Esophagus muscularis mucosa (tissue), 4 donors: ENCODE results near the gene MET. TPM values are rescaled to one million over a fixed set of nuclear protein-coding genes. Genes with fewer than 3 reads are reported as not detected.
"Not testable (repeated sequence)": the region's sequence is repeated elsewhere in the genome, so short reads cannot be mapped to it uniquely, and the experiment has no call there.

Source experiments
- DNase-seq: peaks from one replicate; pipeline ENCODE4 v3.0.0-alpha.2; 2017; ENCODE audit errors: extremely low spot score
- H3K27ac ChIP-seq, 4 donors: fragments of 200-600 bp; sonication (generic); replicated peaks in 1 of 4; 1 replicate in 3 of 4; 2 replicates in 1 of 4; pipeline ENCODE4 v1.5.1; 2016 to 2019; ENCODE audit warnings: mild to moderate bottlenecking in 1 of 4
- H3K27me3 ChIP-seq, 4 donors: fragments of 200-600 bp; sonication (generic); one replicate each; pipeline versions ENCODE4 v1.5.1 to v1.6.0; 2016 to 2019
- H3K36me3 ChIP-seq, 4 donors: fragments of 200-600 bp; sonication (generic); one replicate each; pipeline ENCODE4 v1.5.1; 2016 to 2019
- H3K4me1 ChIP-seq, 4 donors: fragments of 200-600 bp; sonication (generic); one replicate each; pipeline ENCODE4 v1.5.1; 2016 to 2019
- H3K4me3 ChIP-seq, 4 donors: fragments of 200-600 bp; sonication (generic); 1 replicate in 2 of 4; 2 replicates in 2 of 4; pipeline ENCODE4 v1.5.1; 2016 to 2019; ENCODE audit warnings: mild to moderate bottlenecking in 4 of 4, moderate library complexity in 1 of 4
- H3K9me3 ChIP-seq, 4 donors: fragments of 200-600 bp; sonication (generic); 1 replicate in 3 of 4; 2 replicates in 1 of 4; pipeline ENCODE4 v1.5.1; 2016 to 2019
- EP300 ChIP-seq: sonication (generic); formaldehyde crosslinking; IDR thresholded peaks from one replicate; pipeline ENCODE4 v1.6.1; 2017; ENCODE audit warnings: antibody characterized with exemption
- POLR2A ChIP-seq: fragments of 450-650 bp; IDR thresholded peaks from one replicate; pipeline ENCODE4 v1.6.1; 2017; ENCODE audit warnings: antibody characterized with exemption, moderate library complexity, mild to moderate bottlenecking, low read depth
- POLR2AphosphoS5 ChIP-seq, 2 donors: sonication (generic); formaldehyde crosslinking; IDR thresholded peaks; one replicate each; pipeline ENCODE4 v1.6.1; 2017; ENCODE audit warnings: antibody characterized with exemption in 2 of 2
- WGBS: methylation state at CpG from one replicate; pipeline ENCODE4 v1.1.5; 2018; 5-methylcytosine and 5-hydroxymethylcytosine counted together
- intact Hi-C: fragments of 100-400 bp; cut with DNase I; formaldehyde crosslinking; loops from one replicate; pipeline ENCODE4 v1.15.1; 2023
- total RNA-seq, 4 donors: library from RNA; depleted of rRNA; stranded (reverse); fragments of >200 nt; gene quantifications; one replicate each; pipeline versions ENCODE4 v1.1.0 to v1.2.1, GENCODE V29; 2016
- TF ChIP-seq, protein P1 (sequence below), 3 experiments: fragments of 200-600 bp in 2 of 3; fragments of 450-650 bp in 1 of 3; sonication (generic) in 2 of 3; IDR thresholded peaks; one replicate each; pipeline ENCODE4 v1.5.1; 2017 to 2019; ENCODE audit warnings: antibody characterized with exemption in 3 of 3, mild to moderate bottlenecking in 2 of 3, moderate library complexity in 1 of 3

The MET gene
- total RNA-seq, 4 donors from 2014 or later: 12.0 to 27.2 (median 15.7) TPM

DNA sequence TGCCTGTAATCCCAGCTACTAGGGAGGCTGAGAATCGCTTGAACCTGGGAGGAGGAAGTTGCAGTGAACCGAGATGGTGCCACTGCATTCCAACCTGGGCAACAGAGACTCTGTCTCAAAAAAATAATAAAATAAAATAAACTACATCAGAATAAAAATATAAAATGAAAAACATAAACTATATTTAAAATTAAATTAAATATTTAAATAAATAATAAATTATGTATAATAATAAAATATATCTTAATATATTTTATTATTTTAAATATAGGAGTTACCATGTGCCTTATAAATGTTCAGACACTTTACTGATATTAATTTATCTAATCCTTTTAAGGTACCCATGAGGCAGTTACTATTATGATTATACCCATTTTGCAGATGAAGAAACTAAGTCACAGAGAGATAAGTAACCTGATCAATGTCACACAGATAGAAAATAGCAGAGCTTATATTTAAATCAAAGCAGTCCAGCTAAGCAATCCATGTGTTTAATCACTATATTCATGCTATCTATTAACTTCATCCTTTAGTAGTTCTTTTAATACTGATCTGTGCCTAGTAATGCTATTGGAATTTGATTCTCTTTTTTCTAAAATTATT is 30.3 kb upstream of the MET start:
- TF ChIP-seq EP300 (no peak), POLR2A (no peak), POLR2AphosphoS5 (IDR thresholded peaks at IDR 0.05) (no peak)
- TF ChIP-seq, protein P1, sequence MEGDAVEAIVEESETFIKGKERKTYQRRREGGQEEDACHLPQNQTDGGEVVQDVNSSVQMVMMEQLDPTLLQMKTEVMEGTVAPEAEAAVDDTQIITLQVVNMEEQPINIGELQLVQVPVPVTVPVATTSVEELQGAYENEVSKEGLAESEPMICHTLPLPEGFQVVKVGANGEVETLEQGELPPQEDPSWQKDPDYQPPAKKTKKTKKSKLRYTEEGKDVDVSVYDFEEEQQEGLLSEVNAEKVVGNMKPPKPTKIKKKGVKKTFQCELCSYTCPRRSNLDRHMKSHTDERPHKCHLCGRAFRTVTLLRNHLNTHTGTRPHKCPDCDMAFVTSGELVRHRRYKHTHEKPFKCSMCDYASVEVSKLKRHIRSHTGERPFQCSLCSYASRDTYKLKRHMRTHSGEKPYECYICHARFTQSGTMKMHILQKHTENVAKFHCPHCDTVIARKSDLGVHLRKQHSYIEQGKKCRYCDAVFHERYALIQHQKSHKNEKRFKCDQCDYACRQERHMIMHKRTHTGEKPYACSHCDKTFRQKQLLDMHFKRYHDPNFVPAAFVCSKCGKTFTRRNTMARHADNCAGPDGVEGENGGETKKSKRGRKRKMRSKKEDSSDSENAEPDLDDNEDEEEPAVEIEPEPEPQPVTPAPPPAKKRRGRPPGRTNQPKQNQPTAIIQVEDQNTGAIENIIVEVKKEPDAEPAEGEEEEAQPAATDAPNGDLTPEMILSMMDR (IDR thresholded peaks at IDR 0.05): no peak
- Histone ChIP-seq H3K27me3 (no peaks in the 10 kb centered on the region), H3K4me1 (no peaks in the 10 kb centered on the region), H3K9me3 (no peaks in the 10 kb centered on the region), H3K36me3 (no peaks in the 10 kb centered on the region), H3K27ac (no peak overlapping the region), H3K4me3 (no peak overlapping the region)
- intact Hi-C loops: no loop called here
- no peak for DNase-seq
- 93% methylated on average over 2 of the region's 2 CpGs for WGBS

- H3K4me3 ChIP-seq, H3K36me3 ChIP-seq, intact Hi-C loops, H3K27ac ChIP-seq, H3K27me3 ChIP-seq, H3K9me3 ChIP-seq, H3K4me1 ChIP-seq, DNase-seq: not testable (repeated sequence)
- 85% methylated on average over 4 of the region's 4 CpGs for WGBS
Observed at GRCh38 chr7:116643148-116643547, 28.8 kb upstream of the MET start.

- Histone ChIP-seq H3K27me3 (no peaks in the 10 kb centered on the region), H3K36me3 (no peaks in the 10 kb centered on the region), H3K27ac (no peak overlapping the region), H3K4me1 (peaks cover 0 to 3% (median 0%) of the 10 kb centered on the region in 4 donors), H3K9me3 (no peaks in the 10 kb centered on the region), H3K4me3 (no peak overlapping the region)
- intact Hi-C loops: no loop called here
- TF ChIP-seq EP300: no peak
- TF ChIP-seq, protein P1 (IDR thresholded peaks at IDR 0.05): no peak
- TF ChIP-seq POLR2A: no peak
- TF ChIP-seq POLR2AphosphoS5 (IDR thresholded peaks at IDR 0.05): no peak
- WGBS: 79% methylated on average over 6 of the region's 6 CpGs
- no peak for DNase-seq
Observed at GRCh38 chr7:116644628-116645027, 27.4 kb upstream of the MET start.

DNA sequence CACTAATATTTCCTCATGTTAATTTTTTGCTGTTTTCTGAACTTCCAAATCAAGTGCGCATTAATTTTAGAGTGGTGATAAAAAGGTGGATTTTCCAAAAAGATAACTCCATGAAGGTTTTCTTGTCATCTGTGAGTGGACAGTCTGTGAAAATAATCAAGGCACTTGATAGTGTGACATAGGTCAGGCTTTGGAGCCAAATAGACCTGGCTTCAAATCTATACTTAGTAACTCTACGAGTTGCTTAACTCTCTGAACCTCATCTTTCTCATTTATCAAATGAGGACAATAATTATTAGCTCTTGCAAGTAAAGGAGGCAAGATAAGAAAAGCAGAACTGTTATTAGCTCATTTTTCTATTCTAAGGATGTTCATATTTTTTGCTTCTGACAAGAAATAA is 24.7 kb upstream of the MET start:
- TF ChIP-seq EP300 (no peak), POLR2A (no peak), POLR2AphosphoS5 (IDR thresholded peaks at IDR 0.05) (no peak)
- TF ChIP-seq, protein P1 (IDR thresholded peaks at IDR 0.05): no peak
- Histone ChIP-seq H3K36me3 (no peaks in the 10 kb centered on the region), H3K9me3 (no peaks in the 10 kb centered on the region), H3K27me3 (no peaks in the 10 kb centered on the region), H3K4me3 (no peak overlapping the region), H3K4me1 (peaks cover 0 to 3% (median 0%) of the 10 kb centered on the region in 4 donors), H3K27ac (no peak overlapping the region)
- DNase-seq: no peak
- WGBS: 78% methylated on average over 2 of the region's 2 CpGs
- intact Hi-C loops: no loop called here

DNA sequence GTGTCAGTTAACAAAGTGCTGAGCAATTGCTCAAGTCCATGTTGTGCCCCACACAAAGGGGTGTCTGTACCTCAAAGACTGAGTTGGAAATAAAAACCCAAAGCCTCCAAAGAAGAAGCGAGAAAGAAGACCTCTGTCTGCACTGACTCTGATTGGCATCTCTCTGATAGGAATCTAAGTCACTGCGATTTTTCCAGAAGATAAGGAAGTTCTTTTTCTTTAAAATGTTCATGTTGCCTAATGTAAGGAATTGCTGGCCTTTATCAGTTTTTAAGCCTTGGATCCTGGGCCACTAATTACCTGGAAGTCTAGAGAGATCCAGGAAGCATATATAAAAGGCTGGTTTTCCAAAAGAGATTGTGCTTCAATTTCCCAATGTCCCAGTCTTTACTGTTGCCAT is 24.1 kb upstream of the MET start:
- TF ChIP-seq EP300 (no peak), POLR2AphosphoS5 (IDR thresholded peaks at IDR 0.05) (no peak), POLR2A (no peak)
- TF ChIP-seq, protein P1 (IDR thresholded peaks at IDR 0.05): no peak
- no peak overlapping the region for H3K27ac ChIP-seq
- H3K4me3 ChIP-seq: no peak overlapping the region
- intact Hi-C loops: no loop called here
- no peaks in the 10 kb centered on the region for H3K9me3 ChIP-seq
- no peak for DNase-seq
- no peaks in the 10 kb centered on the region for H3K27me3 ChIP-seq
- peaks cover 0 to 4% (median 2%) of the 10 kb centered on the region in 4 donors for H3K4me1 ChIP-seq
- no peaks in the 10 kb centered on the region for H3K36me3 ChIP-seq
- WGBS: 69% methylated on average over 2 of the region's 2 CpGs
